NCI-H1436 (cell line): ENCODE data around the gene UQCRQ.

ENCODE experiments used
- DNase-seq: peaks from one replicate; lab custom pipeline; 2025; lab: John Stamatoyannopoulos, UW

Gene UQCRQ

DNA sequence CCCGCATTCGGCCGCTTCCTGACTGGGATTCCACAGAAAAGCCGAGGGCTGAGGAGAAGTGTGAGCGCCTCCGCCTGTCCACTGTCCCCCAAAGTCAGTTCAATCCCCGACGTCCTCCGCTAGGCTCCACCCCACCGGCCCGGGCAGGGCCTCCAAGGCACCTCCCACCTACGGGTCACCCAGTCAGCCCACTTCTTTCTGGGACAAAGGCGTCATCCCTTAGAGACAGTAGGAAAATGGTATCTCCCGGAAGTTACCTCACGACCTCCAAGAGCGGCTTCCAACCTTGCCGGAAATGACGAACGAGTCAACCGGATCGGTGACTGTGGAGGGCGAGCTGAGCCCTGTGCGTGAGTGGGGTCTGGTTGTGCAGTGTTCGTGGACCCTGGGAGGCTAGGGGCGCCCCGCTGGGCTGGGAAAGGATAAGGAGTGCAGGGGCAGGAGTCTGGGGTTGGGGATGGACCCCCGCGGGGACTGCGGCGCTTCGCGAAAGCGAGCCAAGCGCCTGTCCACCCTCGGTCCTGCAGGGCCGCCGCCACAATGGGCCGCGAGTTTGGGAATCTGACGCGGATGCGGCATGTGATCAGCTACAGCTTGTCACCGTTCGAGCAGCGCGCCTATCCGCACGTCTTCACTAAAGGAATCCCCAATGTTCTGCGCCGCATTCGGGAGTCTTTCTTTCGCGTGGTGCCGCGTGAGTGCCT, at the start of gene UQCRQ, which contains the start of gene GDF9:
TSS of gene UQCRQ (plus strand) at position 301 of the 704 bp plus-strand sequence. CDS start at position 541, 240 bp downstream.
TSS of gene GDF9 (minus strand) at position 128 of the 704 bp plus-strand sequence. CDS start 1,936 bp downstream, outside the sequence.
- peak; percentile 96 for DNase-seq

DNA sequence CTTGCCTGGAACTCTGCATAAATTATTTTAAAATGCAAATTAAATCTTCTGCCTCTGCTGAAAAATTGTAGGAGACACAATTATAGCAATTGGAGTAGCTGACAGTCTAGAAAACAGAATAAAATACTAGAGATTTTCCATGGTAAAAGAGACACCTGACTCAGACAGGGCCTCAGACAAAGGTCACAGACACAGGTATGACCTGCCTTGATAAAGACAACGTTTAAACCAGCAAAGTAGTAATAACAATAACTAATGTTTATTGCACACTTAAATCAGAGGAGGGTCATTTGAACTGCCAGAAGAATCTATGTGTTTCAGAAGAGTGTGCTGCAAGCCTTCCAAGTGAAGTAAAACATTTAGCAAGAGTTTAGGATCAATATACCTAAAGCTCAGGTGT, 49.4 kb upstream of the UQCRQ start:
- no peak for DNase-seq

DNA sequence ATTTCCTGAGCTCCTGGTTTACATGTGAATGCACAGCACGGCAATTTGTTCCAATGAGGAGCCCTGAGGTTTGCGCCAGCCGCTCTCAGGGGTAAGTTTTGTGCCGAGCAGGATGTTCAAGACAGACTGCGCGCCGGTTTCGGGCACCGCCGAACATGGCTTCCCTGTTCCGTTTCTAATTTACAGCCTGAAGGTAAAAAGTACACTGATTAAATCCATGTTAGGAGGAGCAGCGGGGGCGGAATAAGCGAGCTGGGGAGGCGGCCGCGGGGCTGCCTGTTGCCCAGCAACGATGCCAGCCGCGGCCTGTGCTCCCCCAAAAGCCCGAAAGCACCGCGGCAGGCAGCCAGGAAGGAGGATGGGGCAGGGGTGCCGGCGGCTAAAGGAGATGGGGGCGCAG, 47.0 kb upstream of the UQCRQ start:
- DNase-seq = no peak

DNA sequence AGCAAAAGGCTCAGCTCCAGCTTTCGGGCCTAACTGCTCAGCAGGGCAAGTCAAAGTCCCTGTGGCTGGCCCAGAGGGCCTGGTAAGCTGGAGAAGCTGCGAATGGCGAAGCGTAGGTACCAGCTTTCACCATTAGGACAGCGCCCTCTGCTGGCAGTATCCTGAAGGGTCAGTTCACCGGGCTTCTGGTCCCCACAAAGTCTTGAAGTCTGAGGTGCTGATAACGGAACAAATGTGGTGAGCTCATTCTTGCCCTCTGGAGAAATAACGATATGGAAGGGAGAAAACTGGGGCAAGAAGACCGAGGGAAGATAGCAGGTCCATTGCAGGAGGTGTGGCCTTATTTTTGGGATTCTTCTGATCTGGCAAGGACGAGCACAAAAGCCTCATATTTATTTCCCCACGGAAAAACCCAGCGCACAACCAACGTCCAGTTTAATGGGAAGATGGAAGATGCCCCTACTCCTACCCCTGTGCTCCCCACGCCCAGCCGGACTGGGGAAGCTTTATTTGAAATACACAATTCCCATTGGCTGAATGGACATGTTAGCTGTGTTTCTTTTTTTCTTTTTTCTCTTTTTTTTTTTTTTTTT, 46.2 kb upstream of the UQCRQ start:
- peak; percentile 84 for DNase-seq

DNA sequence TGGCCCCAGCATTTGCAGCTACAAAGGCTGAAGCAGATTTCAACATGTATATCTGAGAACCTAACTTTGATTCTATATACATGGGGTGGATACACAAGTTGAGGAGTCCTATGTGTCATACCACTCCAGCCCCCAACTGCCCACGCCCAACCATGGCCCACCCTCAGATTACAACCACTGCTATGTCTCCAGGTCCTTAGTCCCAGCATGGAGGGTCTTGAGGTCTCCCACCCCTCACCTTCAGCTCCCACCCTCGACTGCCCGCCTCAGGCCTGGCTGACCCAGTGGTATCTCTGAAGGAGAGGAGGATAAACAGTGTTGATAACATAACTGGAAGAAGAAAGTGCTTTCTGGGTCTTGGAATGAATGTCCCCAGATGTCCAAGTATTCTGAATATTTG, 45.1 kb upstream of the UQCRQ start:
- no peak for DNase-seq

DNA sequence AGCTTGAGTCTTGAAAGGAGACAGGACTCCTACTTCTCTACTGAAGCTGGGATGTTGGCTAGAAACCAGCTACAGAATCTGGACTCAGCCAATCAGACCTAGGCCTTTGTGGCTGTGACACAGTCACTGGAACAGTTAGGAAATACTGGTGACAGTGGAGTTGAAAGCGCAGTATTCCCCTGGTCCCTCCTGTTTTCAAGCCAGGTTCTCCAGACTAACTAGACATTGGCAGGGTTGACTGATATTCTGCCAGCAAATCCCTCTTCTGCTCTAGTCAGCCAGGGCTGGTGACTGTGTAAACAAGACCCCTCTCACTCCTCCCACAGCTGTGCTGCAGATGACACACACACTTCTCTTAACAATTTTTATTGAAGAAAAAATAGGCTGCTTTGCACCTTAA, 44.7 kb upstream of the UQCRQ start:
- peak; percentile 7 for DNase-seq

DNA sequence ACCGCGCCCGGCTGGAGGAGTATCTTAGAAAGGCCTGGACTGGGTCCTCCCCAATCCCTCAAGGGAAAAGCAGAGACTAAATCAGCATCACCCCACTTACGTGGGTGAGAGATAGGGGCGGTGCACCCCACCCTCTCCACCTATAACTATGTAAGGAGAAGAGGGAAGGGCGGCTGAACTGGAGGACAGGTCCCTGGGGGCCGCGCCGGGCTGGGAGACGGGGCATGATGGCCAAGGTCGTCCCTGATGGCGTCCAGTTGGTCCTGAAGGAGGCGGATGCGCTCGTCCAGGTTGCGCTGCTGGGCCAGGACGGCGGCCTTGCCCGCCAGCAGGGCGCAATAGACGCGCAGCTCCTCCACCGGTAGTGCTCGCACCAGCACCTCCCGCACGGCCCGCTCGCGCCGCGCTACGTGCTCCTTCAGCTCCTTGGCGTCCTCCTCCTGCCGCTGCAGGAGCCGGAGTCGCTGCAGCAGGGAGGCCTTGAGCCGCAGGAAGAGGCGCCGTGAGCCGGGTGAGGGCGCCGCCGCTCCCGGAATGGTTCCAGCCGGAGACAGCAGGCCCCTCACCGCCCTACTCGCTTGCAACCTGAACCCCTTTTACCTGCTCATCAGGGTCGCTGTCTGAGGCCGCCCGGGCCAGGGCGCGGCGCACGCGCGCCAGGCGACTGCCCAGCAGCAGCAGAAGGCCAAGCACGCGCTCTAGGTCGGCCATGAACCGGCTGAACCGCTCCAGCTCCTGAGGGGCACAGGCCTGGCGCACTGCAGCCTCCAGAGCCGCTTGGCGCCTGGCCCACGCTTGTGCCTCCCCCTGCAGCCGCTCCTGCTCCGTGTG, 43.6 kb upstream of the UQCRQ start:
- no peak for DNase-seq

DNA sequence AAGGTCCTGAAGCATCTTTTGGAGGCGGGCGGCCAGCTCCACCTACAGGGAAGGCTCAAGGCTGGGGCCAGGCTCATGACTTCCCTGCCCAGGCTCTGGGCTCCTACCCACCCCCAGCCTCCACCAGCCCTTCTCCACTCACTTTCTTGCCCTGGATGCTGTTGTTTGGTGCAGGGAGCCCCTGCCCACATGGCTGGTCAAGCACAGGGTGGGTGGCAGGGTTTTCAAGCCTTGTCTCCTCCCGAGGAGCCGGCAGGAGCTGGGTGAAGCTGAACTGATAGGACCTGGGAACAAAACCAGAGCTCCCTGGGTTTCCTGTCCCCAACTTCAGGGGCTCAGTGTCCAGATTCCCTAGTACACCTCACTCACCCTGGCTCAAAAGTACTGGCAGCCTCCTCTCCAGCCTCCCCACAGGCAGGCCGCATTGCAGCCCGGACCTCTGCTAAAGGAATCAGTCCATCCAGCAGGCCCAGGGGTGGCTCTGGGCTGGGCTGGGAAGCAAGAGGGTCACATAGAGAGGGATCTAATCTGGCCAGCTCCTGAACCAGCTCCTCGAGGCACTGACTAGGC, 42.9 kb upstream of the UQCRQ start:
- DNase-seq = no peak

DNA sequence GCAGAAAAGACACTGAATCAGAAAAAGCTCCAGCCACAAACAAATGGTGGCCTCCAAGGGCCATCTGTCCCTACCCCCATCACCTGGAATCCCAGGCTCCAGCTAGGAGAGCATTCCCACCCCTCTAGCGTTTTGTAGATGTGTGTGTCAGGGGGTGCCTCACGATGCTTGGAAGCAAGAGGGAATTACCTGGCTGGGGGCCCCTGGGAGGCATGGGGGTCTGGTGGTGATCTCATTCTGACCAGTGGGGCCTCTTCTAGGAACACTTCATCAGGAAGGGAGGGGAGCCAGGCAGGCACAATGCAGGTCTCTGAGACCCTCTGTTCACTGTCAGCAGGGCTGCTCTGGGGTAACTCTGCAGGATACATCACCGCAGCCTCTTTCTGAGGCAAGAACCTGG, 42.0 kb upstream of the UQCRQ start:
- DNase-seq = no peak

DNA sequence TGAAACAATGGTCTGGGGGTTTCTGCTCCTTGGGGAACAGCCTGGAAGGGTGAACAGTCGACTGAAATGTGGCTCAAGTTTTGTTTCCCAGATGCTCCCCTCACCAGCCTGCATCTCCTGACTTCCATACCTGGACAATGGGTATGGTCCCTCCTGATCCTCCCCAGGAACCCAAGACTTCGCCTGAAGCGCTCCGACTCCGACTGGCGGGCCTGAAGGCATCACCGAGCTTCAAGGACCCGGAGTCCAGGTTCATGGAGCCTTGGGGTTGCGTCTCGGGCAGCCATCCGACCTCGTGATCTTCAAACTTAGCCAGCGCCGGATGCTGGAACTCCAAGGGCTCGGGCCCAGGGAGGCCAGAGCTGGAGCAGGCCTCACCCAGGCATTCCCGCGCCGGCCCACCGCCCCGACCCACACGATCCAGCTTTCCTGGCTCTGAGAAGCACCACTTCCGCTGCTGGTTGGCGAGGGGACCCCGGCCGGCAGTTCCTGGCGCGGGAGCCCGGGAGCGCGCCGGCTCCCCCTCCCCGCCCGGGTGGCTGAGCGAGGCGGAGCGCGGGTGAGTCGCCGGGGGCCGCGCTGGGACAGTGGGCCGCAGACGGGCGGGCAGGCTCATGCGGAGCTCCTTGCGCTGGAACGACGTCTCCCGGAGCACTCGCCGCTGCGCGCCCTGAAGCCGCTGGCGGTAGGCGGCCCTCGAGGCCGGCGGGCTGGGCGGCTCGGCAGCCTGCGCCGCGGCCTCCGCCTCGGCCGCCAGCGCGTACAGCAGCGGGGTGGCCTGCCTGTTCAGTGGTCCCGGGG, 41.2 kb upstream of the UQCRQ start:
- DNase-seq = no peak

DNA sequence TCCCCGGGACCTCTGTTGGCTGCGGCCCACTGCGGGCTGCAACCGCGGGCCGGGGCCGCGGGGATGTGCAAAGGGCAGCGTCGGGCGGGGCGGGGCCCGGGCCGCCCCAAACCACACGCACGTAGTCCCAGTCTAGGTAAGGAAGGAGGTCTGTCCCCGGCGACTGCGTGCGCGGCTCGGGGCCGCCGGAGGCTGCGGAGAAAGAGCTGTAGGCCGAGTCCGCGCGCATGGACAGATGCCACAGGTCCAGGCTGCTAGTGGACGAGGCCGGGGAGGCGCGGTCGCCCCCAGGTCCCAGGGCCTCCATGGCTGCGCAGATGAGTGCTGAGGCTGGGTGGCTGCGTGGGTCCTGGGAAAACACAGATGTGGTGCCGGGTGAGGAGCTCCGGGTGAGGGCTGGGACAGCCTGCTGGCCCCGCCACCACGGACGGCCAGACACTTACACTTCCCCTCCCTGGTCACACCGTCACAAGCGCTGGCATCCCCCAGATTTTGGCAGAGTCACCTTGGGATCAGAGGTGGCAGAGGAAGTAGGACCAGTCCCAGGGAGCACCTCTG, 40.5 kb upstream of the UQCRQ start:
- no peak for DNase-seq

DNA sequence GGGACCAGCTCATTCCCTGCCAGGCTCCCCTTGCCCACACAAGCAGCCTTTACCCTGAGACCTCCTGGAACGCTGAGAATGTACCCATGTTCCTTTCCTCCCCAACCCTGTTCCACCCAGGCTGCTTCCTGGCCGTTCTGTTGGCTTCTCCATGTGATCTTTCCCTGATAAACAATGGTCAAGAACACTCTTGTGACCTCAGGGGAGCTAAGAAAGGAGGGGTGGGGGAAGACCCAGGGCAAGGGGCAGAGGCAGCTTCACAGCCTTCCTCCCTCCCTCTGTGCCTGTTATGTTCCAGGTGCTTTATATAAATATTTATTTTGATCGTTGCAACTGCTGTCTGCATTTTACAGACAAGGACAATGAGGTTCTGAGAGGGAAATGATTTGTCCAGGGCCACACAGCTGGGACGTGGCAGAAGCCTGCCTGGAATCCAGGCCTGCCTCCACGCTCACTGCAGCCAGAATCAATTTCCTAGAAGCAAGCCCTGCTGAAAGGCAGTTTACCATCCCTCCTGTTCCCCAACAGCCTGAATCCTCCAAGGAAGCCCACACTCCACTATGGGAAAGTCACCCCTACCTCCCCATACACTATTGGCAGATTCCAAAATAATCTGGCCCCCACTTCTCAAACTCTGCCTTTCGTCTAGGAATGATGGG, 39.9 kb upstream of the UQCRQ start:
- no peak for DNase-seq

DNA sequence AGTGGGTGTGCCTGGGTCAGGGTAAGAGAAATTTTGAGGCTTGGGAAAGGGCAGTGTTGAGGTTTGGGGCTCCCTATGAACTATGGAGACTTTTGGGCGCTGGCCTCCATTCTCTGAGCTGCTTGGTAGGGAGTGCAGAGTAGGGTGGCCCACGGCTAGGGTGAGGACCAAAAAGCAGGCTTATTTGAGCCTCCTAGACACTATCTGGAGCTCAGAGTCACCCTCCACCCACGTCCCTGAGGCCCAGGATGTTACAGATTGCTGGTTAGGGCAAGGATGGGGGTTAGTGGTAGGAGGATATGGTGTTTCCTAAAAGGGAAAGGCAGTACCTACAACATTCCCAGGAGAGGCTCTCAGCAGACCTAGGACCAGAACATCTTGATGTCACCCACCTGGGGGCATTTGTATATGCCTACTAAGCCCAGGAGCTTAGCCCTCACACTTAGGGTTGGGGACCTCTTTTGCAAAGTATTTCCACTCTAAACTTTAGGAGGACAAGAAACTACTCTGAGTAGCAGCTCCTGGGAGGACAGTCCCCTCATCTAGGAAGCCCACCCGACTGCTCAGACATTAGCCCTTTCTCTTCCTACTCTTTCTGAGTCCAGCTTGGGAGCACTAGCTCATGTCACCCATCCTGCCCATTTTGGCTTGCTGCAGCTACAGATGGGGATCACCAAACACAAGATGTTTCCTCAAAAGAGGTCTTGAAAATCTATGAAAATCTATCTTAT, 38.3 kb upstream of the UQCRQ start:
- DNase-seq = no peak

DNA sequence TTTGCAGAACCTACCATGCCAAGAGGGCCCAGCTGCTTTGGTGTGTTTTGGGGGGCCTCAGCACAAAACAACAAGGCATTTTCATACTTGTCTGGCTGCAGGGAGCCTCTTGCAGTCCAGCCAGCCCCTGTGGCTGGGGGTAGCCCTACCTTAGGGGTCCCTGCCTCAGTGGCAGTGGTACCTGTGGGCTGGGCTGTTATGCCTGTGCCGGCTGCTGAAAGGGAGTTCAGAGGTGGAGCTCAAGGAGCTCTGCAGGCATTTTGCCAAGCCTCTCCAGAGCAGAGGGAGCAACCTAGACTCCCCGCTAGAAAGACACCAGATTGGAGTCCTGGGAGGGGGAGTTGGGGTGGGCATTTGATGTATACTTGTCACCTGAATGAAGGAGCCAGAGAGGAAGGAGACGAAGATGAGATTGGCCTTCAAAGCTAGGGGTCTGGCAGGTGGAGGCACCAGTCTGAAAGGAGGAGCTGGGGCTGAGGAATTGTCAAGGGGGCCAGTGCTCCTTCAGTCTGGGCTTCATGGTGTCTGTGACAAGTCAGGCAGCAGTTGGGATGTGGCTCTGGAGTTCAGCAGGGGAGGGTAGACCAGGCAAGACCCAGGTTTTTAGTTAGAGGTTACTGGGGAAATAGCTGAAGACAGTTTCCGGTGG, 37.5 kb upstream of the UQCRQ start:
- DNase-seq = no peak

DNA sequence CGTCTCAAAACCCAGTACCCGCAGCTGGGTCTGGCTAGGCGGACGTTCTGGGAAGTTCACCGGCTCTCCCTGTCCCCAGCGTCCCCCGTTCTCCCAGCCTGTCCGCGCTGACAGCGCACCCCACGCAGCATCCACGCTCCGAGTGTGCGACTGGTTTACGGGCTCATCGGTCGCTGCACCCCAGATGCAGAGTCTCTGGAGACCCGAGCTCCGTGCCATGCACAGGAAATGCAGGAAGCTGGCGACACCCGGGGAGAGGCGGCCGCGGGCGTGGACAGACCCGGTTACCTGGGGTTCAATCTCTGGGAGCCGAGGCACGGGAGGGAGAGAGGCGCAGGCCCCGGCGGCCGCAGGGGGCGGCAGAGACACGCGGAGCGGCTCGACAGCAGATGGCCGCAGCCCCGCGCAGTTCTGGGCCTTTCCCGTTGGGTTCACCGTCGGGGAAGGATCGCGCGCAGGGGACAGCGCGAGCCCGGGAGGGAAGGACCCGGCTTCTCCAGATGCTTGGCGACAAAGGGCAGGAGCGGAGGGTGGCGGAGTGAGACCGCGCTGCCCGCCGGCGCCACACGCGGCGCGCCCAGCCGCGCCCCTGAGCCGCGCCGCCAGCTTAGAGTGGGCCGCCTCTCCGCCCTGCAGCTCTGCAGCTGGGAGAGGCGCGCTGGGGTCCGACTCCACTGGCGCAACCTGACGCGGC, 36.6 kb upstream of the UQCRQ start:
- peak; percentile 54 for DNase-seq

DNA sequence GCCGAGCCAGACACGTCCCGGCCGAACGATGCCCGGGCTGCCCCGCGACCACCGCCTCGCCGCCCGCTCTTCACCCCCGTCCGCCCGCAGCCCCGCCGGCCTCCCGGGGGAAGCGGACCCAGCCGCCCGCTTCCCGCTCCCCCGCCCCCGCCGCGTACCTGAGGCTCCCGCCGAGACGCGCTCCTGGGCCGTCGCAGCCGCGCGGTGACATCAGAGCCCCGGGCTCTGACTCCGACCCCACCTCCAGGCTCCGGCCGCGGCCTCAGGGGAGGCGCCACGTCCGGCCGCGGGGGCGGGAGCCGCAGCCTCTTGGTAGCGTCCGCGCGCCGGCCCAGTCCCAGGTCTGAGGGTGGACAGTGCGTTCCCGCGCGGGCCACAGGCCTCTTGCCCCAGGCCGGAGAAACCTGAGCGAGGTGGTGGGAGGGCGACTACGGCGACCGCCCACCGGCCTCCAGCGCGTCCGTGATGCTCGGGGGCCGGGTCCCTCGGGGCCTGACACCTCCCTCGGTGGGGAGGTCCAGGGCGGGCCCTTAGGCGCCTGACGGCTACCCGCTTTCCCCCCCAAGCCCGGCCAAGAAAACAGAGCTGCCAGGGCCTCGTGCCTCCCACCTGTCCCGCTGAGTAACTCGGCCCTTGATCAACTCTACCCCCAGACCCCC, 35.9 kb upstream of the UQCRQ start, which contains the start of gene SHROOM1:
TSS of gene SHROOM1 (minus strand) at position 212 of the 659 bp plus-strand sequence. CDS start 4,507 bp downstream, outside the sequence.
- peak; percentile 22 for DNase-seq

DNA sequence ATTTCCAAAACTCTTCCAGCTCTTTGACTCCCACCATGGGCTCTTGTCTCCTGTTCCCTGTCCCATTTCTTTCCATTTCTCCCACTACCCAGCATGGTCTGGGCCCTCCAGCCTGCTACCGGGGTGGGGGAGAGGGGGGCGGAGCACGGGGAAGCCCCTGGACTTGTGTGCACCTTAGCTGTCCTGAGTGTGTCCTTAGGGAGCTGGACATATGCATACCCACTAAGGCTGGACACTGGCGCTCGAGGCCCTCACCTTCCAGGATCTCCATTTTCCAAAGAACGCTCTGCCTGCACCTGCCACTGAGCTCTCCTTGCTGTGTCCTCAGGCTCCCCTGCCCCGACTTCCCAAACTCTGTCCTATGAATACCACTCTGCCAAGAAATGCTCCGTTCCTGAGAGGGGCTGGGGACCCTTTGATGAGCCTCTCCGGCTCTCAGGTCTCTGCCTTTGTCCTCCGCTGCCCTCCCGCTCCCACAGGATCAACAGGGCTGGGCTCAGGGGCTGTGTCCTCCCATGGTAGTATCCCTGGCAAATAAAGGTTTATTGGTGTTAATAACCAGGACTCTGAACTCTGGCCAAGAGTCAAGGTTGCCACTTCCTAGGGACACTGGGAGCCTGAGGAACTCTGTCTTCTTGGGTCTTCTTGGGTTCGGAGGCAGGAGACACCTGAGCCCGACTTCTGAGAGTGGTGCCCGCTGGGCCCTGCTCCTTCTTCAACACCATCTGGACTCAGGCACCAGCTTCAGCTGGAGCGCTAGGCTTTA, 35.2 kb upstream of the UQCRQ start:
- DNase-seq = no peak

DNA sequence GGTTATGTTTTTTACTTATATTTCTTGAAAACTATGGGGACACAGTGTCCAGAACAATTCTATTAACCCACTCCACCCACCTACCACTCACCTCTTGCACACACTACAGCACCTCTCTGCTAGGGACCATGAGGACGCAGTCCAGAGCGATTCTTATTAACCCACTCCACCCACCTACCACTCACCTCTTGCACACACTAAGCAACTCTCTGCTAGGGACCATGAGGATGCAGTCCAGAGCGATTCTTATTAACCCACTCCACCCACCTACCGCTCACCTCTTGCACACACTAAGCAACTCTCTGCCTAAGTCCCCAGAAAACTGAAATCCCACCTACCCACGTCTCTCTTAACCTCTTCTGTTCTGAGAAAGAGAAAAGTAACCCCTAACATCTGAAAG, 33.8 kb upstream of the UQCRQ start:
- no peak for DNase-seq
